GM15510 (cell line): ENCODE measurements around the gene NUP37.

Experiments used
- POLR2A ChIP-seq: IDR thresholded peaks from 3 replicates; pipeline ENCODE4 v1.6.1; 2011; ENCODE audit warnings: borderline replicate concordance; ENCODE audit not compliant: insufficient read length; ENCODE audit errors: extremely low read depth

The NUP37 gene, protein sequence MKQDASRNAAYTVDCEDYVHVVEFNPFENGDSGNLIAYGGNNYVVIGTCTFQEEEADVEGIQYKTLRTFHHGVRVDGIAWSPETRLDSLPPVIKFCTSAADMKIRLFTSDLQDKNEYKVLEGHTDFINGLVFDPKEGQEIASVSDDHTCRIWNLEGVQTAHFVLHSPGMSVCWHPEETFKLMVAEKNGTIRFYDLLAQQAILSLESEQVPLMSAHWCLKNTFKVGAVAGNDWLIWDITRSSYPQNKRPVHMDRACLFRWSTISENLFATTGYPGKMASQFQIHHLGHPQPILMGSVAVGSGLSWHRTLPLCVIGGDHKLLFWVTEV

DNA sequence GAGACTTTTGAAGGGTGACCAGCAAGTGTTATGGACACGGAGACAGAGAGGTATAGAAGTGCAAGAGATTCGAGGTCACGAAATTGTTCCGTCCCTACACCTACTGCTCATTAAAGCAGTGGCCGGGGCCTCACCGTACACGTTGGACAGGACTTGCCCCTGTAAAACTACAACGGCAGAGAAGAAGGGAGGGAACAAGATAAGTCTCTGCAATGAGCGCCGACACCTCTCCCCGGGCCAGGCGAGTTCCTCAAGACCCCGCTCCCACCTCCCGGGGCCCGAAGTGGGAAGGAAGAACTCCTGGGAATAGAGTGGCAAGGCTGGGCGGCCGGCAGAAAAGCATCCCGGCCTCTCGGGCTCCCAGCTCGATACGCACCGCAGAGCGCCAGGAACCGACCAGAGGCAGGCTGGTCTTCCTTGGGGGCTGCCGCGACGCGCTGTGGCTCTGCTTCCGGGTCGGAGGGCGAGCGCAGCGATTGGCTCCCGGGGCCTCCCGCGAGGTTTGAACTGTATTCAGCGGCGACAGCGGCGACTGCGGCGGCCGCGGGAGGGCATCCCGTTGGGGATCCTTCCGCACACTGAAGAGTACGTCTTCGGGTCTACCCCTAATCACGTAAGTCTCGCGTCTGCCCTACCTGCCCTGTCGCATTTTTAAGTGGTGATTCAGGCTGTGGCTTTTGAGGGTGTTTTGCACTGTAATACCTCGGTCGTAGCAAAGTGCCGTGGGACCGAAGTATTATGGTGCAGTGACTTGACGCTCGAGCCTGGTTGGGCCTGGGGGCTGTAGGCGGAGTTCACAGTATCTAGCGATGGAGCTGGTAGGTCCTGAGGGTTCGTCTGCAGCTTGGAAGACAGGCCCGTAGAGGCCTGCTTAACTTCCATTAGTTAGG, at the start of gene NUP37, which contains the start of gene PARPBP:
Gene NUP37 (minus strand): TSS at position 441 of the 890 bp plus-strand sequence. CDS start 1,596 bp downstream, outside the sequence.
Gene PARPBP (plus strand): TSS at position 510 of the 890 bp plus-strand sequence. CDS start 3,706 bp downstream, outside the sequence.
- TF ChIP-seq POLR2A = peak; percentile 95

DNA sequence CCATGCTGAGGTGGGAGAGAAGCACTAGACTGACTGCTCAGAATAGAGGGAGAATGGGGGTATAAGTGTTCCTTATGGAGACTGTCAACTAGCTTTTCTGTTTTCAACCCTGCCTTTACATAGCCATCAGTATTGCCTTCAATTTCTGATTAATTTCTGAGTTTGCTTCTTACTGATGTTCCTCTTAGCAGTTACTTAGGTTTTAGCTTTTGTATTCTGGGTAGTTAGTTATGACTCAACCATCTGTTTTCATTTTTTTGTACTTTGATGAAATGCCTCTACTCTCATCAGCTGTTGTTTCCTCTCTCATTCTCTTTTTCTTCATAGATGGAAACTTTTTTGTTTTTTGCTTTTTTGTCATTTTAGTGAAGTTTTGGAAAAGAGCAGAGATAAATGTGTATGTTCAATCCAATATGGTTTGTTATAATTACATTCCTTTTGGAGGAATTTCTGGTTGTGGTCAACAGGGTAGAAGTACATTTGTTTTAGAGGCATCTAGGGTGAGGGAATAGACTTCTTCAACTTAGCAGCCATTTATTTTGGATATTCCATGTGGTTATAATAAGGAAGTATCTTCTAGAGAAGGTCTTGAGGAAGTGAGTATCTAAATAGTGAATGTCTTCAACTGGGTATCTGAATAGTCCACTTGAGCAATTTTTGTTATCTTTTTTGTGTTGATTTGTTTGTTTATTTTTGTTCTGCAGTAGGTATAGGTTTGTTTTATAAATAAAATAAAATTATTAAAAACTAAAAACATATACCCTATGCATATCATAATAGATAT, 48.1 kb upstream of the NUP37 start:
- no peak for TF ChIP-seq POLR2A

DNA sequence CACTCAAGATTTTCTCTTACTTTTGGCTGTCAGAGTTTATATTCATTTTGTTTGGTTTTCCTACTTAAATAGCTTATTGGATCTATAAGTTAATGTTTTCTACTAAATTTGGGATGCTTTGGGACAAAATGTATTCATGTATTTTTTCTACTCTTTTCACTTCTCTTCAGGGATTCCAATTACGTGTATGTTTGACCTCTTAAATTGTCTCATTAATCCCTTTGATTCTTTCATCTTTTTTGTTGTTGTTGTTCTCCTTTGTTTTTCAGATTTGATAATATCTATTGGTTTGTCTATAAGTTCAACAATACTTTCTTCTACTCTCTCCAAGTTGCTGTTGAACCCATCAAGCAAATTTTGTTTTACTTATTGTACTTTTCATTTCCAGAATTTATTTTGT, 43.5 kb upstream of the NUP37 start:
- TF ChIP-seq POLR2A = no peak

DNA sequence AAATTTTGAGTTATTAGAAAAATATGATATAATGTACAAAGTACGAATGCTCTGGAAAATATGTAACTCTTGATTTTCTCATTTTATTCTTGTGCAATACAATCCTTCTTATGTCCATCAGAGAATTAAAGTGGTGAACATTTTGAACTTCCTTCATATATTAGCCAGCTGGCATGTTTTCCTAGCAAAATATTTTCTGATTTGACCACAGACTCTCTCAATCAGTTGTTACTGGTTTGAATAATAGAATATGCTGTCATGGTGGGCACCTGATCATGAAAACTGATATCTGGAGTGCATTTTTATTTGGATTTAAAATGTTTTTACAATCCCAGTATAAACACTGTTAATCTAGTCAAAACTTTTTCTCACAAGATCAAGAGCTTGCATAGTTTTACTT, 24.3 kb upstream of the NUP37 start:
- TF ChIP-seq POLR2A = no peak

DNA sequence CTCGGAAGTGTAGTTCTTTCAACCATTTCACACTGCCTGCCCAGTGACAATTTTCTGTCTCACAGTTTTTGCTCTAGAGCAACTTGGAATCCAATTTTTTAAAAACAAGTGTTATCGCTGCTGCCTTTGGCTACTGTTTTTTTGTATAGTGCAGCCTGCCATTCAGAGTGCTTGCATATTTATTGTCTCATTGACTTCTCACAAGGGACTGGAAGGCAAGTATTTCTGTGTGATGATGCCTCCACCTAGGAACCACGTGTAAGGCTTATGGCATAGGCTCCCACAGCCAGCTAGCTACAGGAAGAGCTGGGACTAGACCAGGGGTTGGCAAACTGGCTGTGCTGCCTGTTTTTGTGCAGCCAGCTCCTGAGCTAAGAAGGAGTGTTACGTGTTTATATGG, 972 bp upstream of the NUP37 start:
- no peak for TF ChIP-seq POLR2A

DNA sequence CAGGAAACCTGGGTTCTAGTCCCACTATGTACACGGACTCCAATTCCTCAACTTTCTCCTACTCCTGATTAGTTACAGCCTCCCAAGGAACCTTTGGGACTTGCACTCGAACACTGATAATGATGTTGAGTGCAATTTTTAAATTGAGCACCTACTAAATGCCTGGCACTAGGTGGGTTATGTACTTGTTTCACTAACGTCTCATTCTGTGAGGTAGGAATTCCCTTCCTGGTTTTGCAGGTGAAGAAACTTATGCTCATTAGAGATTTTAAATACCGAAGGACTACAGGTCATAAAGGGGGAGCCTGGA, 605 bp upstream of the NUP37 start:
- no peak for TF ChIP-seq POLR2A

DNA sequence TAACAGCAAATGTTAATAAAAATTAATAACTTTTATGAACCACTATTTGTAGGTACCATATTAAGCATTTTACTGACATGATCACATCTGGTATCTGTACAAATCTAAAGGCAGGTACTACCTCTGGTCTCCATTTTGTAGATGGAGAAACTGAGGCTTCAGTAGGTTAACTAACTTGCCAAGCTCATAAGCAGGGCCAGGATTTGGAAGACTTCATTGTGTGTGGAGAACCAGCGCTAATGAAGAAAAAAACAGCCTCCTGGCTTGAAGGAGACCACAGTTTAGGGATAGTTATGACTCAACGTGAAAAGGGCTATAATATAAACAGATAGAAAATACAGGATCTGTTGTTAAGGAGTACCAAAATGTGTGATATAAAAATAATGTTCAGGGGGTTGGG, 1.0 kb downstream of the NUP37 start:
- no peak for TF ChIP-seq POLR2A

DNA sequence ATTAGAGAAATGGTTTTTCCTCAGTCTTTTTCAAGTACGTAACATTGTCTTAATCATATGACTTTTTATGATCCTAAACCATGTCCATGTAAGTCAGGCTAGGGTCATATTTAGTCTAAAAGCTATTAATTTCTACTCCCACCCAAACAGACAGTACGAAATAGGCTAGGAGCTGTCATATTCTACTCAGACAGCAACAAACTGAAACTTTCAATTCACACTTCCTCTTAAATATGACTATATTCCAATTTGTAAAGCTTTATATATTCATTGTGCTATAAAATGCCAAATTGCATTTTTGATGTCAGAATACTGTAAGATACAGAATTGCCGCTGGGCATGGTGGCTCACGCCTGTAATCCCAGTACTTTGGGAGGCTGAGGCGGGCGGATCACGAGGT, 3.5 kb downstream of the NUP37 start:
- no peak for TF ChIP-seq POLR2A

DNA sequence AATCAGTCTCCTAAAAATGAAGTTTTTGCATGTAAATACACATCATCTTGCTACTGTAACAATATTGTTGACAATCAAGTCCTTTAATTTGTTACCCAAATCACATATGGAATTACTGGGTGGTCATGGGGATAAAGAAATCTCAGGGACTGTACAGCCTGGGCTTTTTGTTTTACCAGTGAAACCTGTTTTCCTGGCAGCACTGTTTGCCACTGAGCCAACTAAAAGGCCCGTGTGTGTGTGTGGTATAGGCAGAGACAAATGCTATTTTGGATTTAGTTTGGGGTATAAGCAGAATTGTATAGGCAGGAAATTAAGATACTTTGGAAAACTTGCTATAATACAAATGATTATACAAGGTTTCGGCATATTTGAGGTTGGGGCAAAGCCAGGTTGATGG, 5.7 kb downstream of the NUP37 start:
- no peak for TF ChIP-seq POLR2A

DNA sequence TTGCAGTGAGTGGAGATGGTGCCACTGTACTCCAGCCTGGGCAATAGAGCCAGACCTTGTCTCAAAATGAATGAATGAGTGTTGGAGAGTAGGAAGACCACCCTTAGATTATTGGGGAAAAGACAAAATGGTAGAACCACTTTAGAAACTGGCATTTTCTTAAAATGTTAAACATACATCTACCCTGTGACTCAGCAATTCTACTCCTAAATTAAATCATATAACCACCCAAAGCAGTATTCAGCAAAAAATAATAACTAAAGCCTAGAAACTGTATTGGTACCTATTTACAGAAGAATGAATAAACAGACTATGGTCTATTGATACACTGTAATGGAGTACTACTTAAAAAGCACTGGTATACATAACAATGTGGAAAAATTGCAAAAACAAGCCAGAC, 9.1 kb downstream of the NUP37 start:
- no peak for TF ChIP-seq POLR2A

DNA sequence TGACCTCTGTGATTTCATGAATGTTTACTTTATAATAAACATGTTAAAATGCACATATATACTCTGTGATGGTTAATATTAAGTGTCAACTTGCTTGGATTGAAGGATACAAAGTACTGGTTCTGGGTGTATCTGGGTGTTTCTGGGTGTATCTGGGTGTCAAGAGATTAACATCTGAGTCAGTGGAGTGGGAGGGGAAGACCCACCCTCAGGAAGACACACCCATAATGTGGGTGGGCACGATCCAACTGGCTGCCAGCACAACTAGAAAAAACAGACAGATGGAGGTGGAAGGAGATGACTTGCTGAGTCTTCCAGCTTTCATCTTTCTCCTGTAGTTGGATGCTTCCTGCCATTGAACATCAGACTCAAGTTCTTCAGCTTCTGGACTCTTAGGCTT, 11.9 kb downstream of the NUP37 start:
- no peak for TF ChIP-seq POLR2A

DNA sequence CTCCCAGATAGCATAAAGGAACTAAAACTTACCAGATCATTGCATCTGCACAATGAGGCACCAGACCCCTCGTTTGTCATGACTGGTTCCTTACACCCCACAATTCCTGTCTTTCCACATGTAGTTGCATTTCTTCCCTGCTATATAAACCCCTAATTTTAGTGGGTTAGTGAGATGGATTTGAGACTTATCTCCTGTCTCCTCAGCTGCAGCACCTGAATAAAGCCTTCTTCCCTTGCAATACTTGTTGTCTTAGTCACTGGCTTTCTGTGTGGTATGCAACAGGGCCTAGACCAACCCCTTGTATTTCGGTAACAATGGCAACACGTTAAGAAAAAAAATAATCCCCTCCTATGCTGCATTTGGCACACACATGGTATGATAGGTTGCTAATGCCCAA, 13.0 kb downstream of the NUP37 start:
- TF ChIP-seq POLR2A = no peak

DNA sequence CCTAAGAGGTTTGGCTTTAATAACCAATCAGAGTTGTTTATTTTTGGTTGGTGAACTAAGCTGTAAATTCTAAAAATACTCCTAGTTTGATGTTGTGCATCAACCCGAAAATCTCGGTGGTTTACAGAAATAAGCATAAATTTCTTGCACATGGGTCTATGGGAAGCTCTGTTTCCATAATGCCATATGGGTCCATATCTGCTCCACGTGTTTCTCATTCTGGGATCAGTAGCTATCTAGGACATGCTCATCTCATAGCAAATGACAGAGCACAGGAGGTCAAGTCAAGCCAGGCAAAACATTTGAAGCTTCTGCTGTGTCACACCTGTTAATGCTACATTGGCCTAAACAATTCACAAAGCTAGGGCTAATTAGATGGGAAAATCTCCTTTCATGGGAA, 23.1 kb downstream of the NUP37 start:
- no peak for TF ChIP-seq POLR2A

DNA sequence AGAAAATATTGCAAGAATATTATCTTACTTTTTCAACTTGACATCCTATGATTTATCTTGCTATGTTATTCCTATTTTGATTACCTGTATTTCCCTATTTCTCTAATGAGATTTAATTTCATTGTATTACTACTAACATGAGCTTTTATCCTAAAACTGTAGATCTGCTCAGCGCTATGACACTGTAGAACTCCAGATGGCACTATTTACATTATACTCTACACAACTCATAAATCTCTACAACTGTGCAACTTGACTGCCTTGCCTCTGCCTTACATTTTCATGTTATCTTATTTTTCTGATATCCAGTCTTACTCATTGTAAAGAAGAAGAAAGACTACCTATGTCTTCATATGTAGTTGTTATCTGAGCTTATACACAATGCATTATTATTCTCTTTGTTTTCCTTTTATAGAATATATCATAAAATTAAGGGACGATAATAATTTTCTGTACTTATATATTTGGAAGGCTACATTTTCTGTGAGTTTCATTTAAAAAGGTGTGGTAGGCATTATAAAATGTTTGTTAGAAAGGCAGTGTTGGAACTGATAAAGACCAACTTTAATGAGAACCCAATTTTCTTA, 24.1 kb downstream of the NUP37 start:
- no peak for TF ChIP-seq POLR2A

DNA sequence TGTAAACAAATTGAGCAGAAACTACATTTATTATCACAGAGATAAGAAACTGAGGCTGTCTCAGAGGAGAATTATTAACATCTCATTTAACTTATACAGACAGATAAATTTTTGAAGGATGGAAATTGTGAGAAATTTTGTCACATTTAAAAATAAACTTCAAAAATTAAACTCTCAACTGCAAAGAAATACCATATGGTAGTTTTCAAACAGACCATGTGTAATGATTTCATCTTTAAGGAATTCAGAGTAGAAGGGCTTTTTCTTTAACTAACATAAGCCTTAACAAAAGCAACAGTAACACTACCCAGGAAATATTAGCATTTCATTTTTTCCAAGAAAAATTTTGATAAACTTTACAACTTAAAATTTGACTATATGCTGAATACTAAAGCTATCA, 26.6 kb downstream of the NUP37 start:
- TF ChIP-seq POLR2A = no peak

DNA sequence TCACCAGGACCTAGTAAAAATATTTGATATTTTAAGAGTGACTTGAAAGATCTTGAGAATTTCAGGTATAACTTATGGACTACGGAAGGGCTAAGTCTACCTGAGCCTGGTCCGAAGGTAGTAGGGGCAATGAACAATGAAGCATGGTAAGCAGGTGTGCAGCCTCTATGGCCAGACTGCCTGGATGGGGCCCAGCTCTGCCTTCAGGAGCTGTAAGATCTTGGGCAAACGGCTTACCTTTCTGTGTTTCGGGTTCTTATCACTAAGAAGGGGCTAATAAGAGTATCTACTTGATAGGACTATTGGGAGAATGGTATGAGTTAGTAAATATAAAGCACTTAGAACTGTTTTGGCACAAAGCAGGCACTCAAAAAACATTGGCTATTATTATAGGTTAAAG, 39.1 kb downstream of the NUP37 start:
- TF ChIP-seq POLR2A = no peak

DNA sequence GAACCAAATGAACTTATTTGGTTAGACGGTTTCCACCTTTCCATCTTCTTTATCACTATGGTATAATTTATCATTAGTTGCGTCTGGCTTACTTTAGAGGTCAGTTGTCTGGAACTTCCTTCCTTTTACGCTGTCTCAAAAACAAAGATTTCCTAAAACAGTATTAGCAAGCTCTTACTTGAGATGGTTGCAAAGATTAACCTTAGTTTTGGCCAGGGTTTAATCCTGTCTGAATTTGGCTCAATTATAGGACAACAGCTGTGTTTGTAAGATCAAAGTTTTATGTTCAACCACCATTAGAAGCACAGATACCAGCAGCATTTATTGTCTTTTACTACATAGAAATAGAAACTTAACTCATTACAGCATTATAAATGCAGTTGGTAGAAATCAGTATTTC, 50.2 kb downstream of the NUP37 start:
- TF ChIP-seq POLR2A = no peak
